Measurements from ENCODE around the gene LRMDA. TPM values are rescaled to one million over a fixed set of nuclear protein-coding genes. Genes with fewer than 3 reads are reported as not detected.

Gene LRMDA
- total and polyA plus RNA-seq, 7 donors = 2.8 to 22.2 (median 9.0) TPM

DNA sequence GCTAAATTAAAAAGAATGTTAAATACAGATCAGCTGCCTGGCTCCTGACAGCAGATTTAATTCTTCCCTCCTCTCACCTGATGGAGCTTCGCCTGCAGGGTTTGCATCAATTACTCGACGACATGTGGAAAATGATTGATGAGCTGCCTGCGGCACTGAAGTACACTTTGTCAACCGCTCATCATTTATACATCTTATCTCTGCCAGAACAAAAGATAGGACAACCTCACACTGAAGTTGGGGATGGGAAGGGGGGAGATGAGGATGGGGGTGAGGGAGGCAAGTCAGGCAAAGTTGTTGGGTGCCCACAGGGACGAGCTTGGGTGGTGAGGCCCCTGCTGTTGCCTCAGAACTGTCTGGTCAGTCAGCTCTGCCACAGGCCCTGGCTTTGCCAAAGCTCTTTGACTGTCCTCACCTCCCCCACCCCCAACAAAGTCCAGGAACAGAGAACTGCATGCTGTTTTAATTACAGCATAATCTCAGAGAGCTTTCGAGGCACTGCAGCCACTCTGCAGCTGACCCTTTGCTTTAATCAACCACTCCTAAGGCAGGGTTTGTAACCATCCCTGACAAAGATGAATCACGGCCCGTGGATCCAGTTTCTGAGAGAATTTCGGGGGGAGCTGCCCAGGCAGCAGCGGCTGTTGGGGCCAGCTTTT, 702.3 kb downstream of the LRMDA start:
- Histone ChIP-seq H3K27me3 (no peaks in the 10 kb centered on the region), H3K9me3 (no peaks in the 10 kb centered on the region), H3K4me1 (peaks cover 0 to 8% (median 4%) of the 10 kb centered on the region in 4 donors), H3K36me3 (no peaks in the 10 kb centered on the region), H3K27ac (no peak overlapping the region), H3K4me3 (no peak overlapping the region)
- TF ChIP-seq EP300 (IDR thresholded peaks at IDR 0.05) = no peak
- TF ChIP-seq CTCF (IDR thresholded peaks at IDR 0.05) = no peak
- TF ChIP-seq POLR2AphosphoS5 (IDR thresholded peaks at IDR 0.05) = no peak
- intact Hi-C loops (cut with DNase I) = no loop called here
- WGBS, 2 donors = 88 to 94% methylated on average over 11 of the region's 11 CpGs
- no peak for DNase-seq

- WGBS, 2 donors = 92 to 94% methylated on average over 4 of the region's 4 CpGs
- Histone ChIP-seq H3K4me3 (no peak overlapping the region), H3K36me3 (no peaks in the 10 kb centered on the region), H3K27me3 (no peaks in the 10 kb centered on the region), H3K4me1 (peaks cover 0 to 10% (median 7%) of the 10 kb centered on the region in 4 donors), H3K9me3 (no peaks in the 10 kb centered on the region), H3K27ac (no peak overlapping the region)
- TF ChIP-seq CTCF (IDR thresholded peaks at IDR 0.05) (no peak), POLR2AphosphoS5 (IDR thresholded peaks at IDR 0.05) (no peak), EP300 (IDR thresholded peaks at IDR 0.05) (no peak), POLR2A (IDR thresholded peaks at IDR 0.05) (no peak)
- DNase-seq = no peak
- intact Hi-C loops (cut with DNase I) = no loop called here
These were observed 705.5 kb downstream of the LRMDA start for GRCh38 chr10:76136961-76137360.

DNA sequence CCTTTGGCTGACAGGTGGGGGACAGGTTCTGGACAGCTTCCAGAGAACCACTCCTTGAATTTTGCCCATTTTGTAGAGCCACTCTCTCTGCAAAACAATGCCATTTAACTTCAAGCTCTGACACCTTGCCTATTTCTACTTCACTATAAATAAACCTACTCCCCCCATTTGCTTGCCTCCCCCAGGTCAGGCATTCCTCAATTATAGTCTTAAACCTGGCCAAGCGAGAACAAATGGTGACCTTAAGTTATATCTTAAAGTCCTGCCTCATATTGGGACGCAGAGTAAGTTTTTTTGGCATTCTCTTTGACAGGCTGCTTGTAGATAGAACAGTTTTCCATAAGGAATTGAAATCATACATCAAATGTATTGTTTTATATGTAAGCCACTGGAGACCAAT, 706.9 kb downstream of the LRMDA start:
- no peak overlapping the region for H3K27ac ChIP-seq
- intact Hi-C loops (cut with DNase I) = no loop called here
- no peaks in the 10 kb centered on the region for H3K9me3 ChIP-seq
- no peak for TF ChIP-seq CTCF (IDR thresholded peaks at IDR 0.05)
- TF ChIP-seq EP300 (IDR thresholded peaks at IDR 0.05) = no peak
- TF ChIP-seq POLR2A (IDR thresholded peaks at IDR 0.05) = no peak
- TF ChIP-seq POLR2AphosphoS5 (IDR thresholded peaks at IDR 0.05) = no peak
- H3K27me3 ChIP-seq = no peaks in the 10 kb centered on the region
- H3K4me1 ChIP-seq = peaks cover 0 to 10% (median 7%) of the 10 kb centered on the region in 4 donors
- DNase-seq = no peak
- H3K36me3 ChIP-seq = no peaks in the 10 kb centered on the region
- no peak overlapping the region for H3K4me3 ChIP-seq
- 92 to 94% methylated on average over 2 of the region's 2 CpGs for WGBS, 2 donors

- Histone ChIP-seq H3K27ac (no peak overlapping the region), H3K4me1 (peaks cover 0 to 10% (median 7%) of the 10 kb centered on the region in 4 donors), H3K9me3 (no peaks in the 10 kb centered on the region), H3K4me3 (no peak overlapping the region), H3K27me3 (no peaks in the 10 kb centered on the region), H3K36me3 (no peaks in the 10 kb centered on the region)
- 67 to 70% methylated on average over 3 of the region's 3 CpGs for WGBS, 2 donors
- intact Hi-C loops (cut with DNase I) = no loop called here
- TF ChIP-seq POLR2A (IDR thresholded peaks at IDR 0.05) (no peak), CTCF (IDR thresholded peaks at IDR 0.05) (no peak), POLR2AphosphoS5 (IDR thresholded peaks at IDR 0.05) (no peak), EP300 (IDR thresholded peaks at IDR 0.05) (no peak)
- no peak for DNase-seq
These were observed 707.5 kb downstream of the LRMDA start for GRCh38 chr10:76138906-76139305.

DNA sequence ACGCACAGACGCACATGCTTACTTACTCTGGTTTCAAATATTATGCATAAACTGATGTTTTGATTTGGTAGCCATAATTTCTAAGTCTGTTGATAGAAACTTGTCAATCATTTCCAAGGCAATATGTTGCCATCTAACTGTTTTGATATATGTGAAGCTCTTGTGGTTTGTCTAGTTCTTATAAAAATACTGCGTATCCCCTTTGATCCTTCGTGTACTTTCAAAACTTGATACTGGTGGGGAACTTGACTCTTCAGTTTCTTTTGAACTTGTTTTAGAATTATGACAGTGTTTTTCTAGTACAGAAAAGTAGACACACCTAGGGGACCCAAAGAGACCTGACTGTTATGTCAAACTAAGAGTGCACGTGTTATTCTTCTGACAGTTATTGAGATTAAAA, 708.0 kb downstream of the LRMDA start:
- Histone ChIP-seq H3K4me3 (no peak overlapping the region), H3K9me3 (no peaks in the 10 kb centered on the region), H3K36me3 (no peaks in the 10 kb centered on the region), H3K27ac (no peak overlapping the region), H3K4me1 (peaks cover 0 to 10% (median 7%) of the 10 kb centered on the region in 4 donors), H3K27me3 (no peaks in the 10 kb centered on the region)
- WGBS, 2 donors = 85 to 93% methylated on average over 5 of the region's 5 CpGs
- no peak for TF ChIP-seq POLR2AphosphoS5 (IDR thresholded peaks at IDR 0.05)
- no peak for TF ChIP-seq POLR2A (IDR thresholded peaks at IDR 0.05)
- TF ChIP-seq CTCF (IDR thresholded peaks at IDR 0.05) = no peak
- TF ChIP-seq EP300 (IDR thresholded peaks at IDR 0.05) = no peak
- intact Hi-C loops (cut with DNase I) = no loop called here
- DNase-seq = no peak

Measured in sigmoid colon (tissue), 7 donors.